ENCODE measurements around the gene HDAC9.

Gene HDAC9

GRCh38 chr7:18905316-18905943 is 409.9 kb downstream of the HDAC9 start:
- Histone ChIP-seq H3K4me3 (no peak overlapping the region), H3K27me3 (no peaks in the 10 kb centered on the region), H3K4me1 (peaks cover 0 to 25% (median 13%) of the 10 kb centered on the region in 4 donors), H3K36me3 (no peaks in the 10 kb centered on the region), H3K27ac (no peak overlapping the region), H3K9me3 (no peaks in the 10 kb centered on the region)
- no peak for DNase-seq
- intact Hi-C loops (cut with DNase I; ENCODE audit: low total_unique reads), result no loop called here
- no peak for TF ChIP-seq CTCF (IDR thresholded peaks at IDR 0.05)

- peaks cover 0 to 10% (median 4%) of the 10 kb centered on the region in 4 donors for H3K4me1 ChIP-seq
- H3K27me3 ChIP-seq, result no peaks in the 10 kb centered on the region
- no peaks in the 10 kb centered on the region for H3K36me3 ChIP-seq
- H3K9me3 ChIP-seq, result no peaks in the 10 kb centered on the region
- no peak overlapping the region for H3K4me3 ChIP-seq
- no peak for TF ChIP-seq CTCF (IDR thresholded peaks at IDR 0.05)
- H3K27ac ChIP-seq, result no peak overlapping the region
- no peak for DNase-seq
- intact Hi-C loops (cut with DNase I; ENCODE audit: low total_unique reads), result no loop called here
Measured at GRCh38 chr7:18906901-18907300, 411.4 kb downstream of the HDAC9 start.

GRCh38 chr7:18913106-18913505 is 417.6 kb downstream of the HDAC9 start:
- intact Hi-C loops (cut with DNase I; ENCODE audit: low total_unique reads), result no loop called here
- Histone ChIP-seq H3K9me3 (no peaks in the 10 kb centered on the region), H3K36me3 (no peaks in the 10 kb centered on the region), H3K4me1 (no peaks in the 10 kb centered on the region), H3K27me3 (no peaks in the 10 kb centered on the region), H3K4me3 (no peak overlapping the region), H3K27ac (no peak overlapping the region)
- DNase-seq, result no peak
- no peak for TF ChIP-seq CTCF (IDR thresholded peaks at IDR 0.05)

- Histone ChIP-seq H3K36me3 (no peaks in the 10 kb centered on the region), H3K4me1 (no peaks in the 10 kb centered on the region), H3K27me3 (no peaks in the 10 kb centered on the region), H3K27ac (no peak overlapping the region), H3K9me3 (no peaks in the 10 kb centered on the region), H3K4me3 (no peak overlapping the region)
- TF ChIP-seq CTCF (IDR thresholded peaks at IDR 0.05), result no peak
- no peak for DNase-seq
- intact Hi-C loops (cut with DNase I; ENCODE audit: low total_unique reads), result no loop called here
Measured at GRCh38 chr7:18916826-18917225, 421.3 kb downstream of the HDAC9 start.

- H3K36me3 ChIP-seq, result no peaks in the 10 kb centered on the region
- no peak overlapping the region for H3K27ac ChIP-seq
- intact Hi-C loops (cut with DNase I; ENCODE audit: low total_unique reads), result no loop called here
- no peaks in the 10 kb centered on the region for H3K27me3 ChIP-seq
- no peaks in the 10 kb centered on the region for H3K4me1 ChIP-seq
- DNase-seq, result no peak
- TF ChIP-seq CTCF (IDR thresholded peaks at IDR 0.05), result no peak
- H3K9me3 ChIP-seq, result no peaks in the 10 kb centered on the region
- H3K4me3 ChIP-seq, result no peak overlapping the region
Measured at GRCh38 chr7:18927134-18927533, 431.6 kb downstream of the HDAC9 start.

- Histone ChIP-seq H3K27ac (no peak overlapping the region), H3K9me3 (no peaks in the 10 kb centered on the region), H3K36me3 (no peaks in the 10 kb centered on the region), H3K27me3 (no peaks in the 10 kb centered on the region), H3K4me3 (no peak overlapping the region), H3K4me1 (peaks cover 0 to 16% (median 2%) of the 10 kb centered on the region in 4 donors)
- intact Hi-C loops (cut with DNase I; ENCODE audit: low total_unique reads), result no loop called here
- no peak for TF ChIP-seq CTCF (IDR thresholded peaks at IDR 0.05)
- DNase-seq, result no peak
Measured at GRCh38 chr7:18936265-18936664, 440.7 kb downstream of the HDAC9 start.
